HG02970 (cell line): ENCODE data around the gene SUGP2.
"Not testable (repeated sequence)": the region's sequence is repeated elsewhere in the genome, so short reads cannot be mapped to it uniquely, and the experiment has no call there.

ENCODE experiments used
- ATAC-seq: cut with Tn5 transposase; IDR thresholded peaks from one replicate; pipeline ENCODE4 v1.9.1; 2021; ENCODE audit warnings: mild to moderate bottlenecking, moderate library complexity, moderate number of reproducible peaks; ENCODE audit not compliant: unreplicated experiment, low FRiP score

Gene SUGP2

DNA sequence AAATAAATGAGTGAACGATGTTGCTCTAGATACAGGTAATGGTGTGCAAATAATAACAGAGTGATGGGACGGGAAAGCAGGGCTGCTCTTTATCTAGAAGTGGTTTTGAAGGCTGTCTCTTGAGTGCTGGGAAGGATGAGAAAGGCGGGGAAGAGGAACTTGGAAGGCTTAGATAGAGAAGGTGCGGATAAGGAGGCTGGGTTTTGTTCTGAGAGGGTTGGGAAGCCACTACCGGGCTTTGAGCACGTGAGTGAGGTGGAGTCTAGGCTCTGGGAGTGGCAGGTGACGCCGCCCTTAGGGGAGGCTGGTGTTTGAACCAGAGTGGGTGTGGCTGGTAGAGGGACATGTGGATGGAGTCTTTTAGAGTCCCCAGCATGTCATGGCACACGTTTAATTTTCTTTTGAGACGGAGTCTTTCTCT is 897 bp upstream of the SUGP2 start:
- no peak for ATAC-seq

DNA sequence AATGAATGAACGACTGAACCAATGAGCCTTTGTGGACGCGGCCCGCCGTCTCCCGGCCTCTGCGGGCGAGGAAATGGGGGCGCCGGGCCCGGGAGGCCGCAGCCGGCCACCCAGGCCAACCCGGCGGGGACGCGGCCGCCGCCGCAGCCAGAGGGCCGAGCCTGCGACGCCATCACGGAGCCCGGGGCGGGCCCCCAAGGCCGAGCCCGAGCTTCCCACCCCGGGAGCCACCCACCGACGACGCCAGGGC is 216 bp downstream of the SUGP2 start:
- ATAC-seq: no peak

DNA sequence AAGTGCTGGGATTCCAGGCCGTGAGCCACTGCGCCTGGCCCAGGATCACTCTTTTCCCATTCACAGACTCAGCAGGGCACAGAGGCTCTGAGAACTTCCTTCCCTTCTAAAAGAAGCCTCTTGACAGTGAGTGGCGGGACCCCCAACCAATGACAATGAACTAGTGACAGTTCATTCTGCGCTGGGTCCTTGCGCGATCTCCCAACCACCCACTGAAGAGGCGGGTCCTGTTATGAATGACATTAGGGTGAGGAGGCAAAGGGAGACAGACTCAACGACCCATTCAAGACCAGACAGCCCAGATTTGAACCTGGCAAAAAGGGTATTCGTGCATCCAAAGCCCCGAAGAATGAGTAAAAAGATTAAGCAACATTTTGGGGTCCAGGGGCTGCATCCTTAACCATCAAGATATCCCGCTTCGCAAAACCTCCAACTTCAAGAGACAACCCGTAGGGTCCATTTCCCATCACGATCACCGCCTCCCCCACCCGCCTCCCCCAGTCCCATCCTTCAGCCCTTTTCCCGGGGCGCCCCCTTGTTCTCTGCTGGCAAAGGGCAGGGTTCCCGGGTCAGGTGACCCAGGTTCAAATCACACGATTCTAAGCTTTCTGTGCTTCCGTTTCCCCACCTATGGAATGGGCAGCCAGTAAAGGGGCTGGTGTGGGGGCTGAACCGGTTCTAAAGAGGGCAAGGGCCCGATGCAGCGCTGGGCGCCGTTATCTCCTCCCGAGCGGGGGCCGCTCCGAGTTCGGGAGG is 719 bp downstream of the SUGP2 start:
- peak; percentile 2 for ATAC-seq

DNA sequence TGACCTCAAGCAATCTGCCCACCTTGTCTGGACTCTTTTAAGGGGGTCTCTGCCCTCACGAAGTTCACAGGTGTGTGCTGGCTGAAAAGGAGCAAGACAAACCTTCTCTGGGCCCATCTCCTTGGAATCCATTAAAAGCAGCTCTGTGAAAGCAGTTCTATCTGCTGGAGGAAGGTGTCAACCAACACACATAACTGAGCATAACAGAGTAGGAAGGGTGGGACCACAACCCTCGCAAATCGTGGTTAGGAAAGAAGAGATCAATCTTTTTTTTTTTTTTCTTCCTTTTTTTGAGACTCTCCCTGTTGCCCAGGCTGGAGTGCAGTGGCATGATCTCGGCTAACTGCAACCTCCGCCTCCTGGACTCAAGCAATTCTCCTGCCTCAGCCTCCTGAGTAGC is 1.4 kb downstream of the SUGP2 start:
- ATAC-seq: no peak

DNA sequence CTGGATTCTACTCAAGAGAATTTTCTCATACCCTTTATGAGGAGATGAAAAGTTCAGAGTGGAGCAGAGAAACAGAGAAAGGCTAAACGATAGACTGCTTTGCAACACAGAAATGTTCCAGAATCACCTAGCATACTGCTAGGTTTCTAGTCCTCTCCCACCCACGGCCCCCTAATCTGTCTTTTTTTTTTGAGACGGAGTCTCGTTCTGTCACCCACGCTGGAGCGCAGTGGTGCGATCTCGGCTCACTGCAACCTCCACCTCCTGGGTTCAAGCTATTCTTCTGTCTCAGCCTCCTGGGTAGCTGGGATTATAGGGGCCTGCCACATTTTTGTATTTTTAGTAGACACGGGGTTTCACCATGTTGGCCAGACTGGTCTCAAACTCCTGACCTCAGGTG is 4.8 kb downstream of the SUGP2 start:
- no peak for ATAC-seq

DNA sequence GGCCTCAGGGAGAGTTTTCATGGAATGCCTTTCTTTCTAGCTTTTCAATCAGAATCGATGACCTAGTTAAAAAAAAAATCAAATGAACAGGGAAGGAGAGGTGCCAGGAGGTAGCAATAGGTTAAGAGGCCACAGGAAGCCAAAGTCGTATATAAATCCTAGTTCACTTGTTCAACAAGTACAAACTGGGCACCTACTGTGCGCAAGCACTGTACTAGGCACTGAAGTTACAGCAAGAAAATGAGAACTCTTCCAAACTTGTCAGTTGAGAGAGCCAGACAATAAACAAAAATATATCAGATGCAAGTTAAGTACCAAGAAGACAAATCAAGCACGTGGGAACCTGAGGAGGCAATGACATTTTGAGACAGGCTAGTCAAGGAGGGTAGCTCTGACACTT is 6.1 kb downstream of the SUGP2 start:
- ATAC-seq: no peak

DNA sequence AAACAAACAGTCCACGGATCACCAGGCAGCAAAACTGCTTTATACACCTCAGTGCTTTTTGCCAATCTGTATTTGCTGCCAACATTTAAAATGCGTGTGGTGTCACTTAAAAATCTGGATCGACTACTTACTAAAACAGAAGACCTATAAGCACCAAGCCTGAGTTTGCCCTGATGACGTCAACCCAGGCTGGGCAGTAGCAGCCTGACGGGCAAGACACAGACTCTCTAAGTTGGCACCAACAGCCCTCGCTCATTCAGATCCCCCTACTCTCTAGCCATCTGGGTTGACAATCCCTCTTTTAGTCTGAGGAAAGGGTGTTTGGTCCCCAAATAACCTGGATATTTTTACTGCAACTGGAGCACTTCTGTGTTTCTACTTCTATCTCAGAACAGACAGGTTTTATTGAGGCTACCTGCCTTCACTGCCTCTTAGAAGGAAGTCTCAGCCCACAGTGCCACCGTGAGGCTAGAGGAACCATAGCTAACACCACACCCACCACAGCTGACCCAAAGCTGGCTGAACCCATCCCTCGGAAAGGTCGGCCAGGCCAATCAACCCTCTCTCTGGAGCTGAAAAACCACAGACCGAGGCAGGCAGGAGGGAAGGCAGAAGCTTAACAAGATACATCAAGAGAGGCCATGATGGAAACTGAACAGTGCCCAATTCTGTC is 6.9 kb downstream of the SUGP2 start:
- ATAC-seq: no peak

DNA sequence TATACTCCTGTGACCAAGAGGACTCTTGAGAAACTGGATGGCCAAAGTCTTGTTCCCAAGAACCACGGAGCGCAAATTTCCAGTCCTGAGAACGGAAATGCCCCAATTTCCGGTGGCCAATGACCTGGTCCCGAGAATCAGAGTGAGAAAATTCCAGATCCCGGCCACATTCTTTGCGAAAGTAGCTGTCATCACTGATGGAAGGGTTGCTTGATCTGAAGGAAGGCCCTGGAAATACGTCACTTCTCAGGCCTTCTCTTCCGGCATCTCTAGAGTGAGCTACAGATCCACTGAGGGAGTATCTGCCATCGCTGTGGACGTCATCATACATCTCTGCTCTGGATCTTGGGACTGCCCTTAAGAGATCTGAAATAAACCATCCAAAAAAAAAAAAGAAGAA is 7.5 kb downstream of the SUGP2 start:
- no peak for ATAC-seq

DNA sequence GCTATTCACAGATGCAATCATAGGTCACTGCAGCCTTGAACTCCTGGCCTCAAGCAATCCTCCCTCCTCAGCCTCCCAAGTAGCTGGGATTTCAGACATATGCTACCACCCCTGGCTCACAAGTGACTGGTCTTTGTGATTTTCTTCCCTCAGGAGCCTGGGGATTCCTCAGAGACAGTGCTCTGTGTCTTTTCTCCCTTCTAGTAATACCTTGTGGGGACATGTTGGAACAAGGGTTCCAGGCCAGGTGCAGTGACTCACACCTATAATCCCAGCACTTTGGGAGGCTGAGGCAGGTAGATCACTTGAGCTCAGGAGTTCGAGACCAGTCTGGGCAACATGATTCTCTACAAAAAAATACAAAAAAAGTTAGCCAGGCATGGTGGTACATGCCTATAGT is 9.9 kb downstream of the SUGP2 start:
- not testable (repeated sequence) for ATAC-seq

DNA sequence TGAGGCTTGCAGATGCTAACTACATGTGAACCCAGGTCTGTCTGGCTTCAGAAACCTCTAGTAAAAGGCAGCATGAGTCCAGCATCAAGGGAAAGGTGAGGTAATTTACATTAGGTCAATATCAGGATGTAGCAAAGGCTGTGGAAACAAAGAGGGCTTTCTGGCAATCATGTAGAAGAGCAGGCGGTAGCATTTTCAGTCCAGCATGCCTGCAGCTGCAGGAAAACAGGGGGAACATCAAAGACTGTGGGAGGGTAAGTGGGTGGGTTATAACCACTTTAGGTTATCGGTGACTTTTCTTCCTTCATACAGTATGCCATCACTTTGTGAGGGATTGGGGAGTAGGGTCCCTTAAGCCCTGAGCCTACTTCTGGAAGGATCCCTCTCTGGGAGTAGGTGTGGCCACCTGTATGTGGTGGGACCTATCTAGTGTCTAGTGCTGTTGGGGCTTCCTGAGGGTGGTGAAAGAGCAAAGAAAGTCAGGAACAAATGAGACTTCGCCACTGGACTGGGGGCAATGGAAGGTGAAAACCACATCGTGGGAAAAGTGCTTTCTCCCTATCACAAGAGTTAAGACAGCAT is 10.8 kb downstream of the SUGP2 start:
- no peak for ATAC-seq

DNA sequence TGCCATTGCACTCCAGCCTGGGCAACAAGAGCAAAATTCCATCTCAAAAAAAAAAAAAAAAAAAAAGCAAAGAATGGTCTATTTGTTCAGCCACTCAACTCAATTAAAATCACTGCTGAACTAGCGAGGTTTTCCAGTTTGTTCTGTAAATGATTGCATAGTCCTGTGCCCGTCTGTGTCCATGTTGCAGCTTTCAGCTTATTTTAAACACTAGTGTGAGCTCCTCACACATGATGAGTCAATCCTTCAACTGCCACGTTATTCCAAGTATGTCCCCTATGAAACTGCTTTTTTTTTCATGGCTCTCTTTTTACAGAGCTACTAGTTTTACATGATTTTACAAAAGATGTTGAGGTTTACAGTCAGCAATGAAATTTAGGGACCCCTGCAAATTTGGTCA is 12.2 kb downstream of the SUGP2 start:
- ATAC-seq: no peak

DNA sequence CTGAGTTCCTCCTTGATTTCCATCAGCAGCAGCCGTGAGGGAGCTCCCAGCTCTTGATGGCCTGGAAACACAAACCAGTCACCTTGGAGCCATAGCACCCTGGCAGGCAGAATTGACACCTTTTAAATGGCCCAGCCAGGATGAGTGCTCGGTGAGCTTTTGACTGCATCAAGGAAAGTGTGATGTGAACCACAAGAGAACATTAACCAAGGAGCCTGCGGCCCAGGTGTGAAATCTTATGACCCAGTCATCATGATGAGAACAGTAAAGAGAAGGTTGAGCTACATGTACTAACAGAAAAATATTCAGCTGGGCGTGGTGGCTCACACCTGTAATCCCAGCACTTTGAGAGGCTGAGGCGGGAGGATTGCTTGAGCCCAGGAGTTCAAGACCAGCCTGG is 22.8 kb downstream of the SUGP2 start:
- ATAC-seq: no peak

DNA sequence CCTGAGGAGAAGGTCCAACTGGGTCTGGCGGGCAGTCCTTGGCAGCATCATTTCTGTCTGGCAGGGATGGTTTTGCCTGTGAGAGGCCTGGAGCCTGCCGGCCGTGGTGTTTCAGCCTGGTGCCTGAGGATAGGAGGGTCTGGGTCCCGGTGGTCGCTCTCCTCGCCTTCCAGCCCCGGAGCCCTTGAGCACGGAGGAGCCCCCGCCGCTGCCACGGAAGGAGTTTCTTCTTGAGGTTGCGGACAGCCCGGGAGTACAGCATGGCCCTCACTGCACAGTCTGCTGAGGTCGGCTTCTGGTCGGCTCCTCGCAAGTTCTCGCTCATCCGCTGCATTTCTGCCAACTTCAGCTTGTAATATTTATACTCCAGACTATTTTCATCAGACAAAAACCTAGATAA is 23.4 kb downstream of the SUGP2 start:
- ATAC-seq: no peak

DNA sequence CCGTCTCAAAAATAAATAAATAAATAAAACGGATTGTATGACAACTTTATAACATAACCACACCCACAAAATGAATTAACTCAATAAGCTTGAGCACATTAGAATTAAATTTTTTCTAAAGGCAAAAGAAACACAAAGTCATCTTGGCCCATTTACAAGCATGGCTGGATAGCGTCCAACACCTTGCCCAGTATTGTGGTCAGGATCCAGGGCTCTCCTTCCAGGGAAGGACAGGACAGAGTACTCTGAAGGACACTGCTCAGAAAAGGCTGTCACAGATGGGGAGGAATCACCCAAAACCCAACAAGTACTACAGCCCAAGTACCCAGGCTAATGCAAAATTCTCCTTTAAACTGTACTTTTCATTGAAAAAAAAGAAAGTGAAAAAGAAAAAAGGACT is 27.1 kb downstream of the SUGP2 start:
- ATAC-seq: no peak

DNA sequence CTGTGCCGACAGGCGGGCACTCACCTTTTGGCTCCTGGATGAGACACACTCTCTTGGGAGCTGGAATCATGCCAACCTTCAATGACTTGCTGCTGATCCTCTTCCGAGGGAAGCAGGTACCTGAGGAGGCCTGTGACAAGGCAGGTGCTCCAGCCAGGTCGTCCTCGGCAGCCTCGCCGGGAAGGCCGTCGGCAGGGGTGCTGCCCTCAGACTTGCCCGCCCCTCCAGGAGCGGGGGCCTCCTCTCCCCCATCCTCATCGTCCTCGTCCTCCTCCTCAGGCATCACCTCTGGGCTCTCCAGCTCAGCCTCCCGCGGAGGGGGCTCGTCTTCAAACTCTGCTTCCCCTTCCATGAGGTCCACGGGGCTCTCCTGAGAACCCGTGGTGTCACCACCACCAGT is 29.2 kb downstream of the SUGP2 start:
- no peak for ATAC-seq

DNA sequence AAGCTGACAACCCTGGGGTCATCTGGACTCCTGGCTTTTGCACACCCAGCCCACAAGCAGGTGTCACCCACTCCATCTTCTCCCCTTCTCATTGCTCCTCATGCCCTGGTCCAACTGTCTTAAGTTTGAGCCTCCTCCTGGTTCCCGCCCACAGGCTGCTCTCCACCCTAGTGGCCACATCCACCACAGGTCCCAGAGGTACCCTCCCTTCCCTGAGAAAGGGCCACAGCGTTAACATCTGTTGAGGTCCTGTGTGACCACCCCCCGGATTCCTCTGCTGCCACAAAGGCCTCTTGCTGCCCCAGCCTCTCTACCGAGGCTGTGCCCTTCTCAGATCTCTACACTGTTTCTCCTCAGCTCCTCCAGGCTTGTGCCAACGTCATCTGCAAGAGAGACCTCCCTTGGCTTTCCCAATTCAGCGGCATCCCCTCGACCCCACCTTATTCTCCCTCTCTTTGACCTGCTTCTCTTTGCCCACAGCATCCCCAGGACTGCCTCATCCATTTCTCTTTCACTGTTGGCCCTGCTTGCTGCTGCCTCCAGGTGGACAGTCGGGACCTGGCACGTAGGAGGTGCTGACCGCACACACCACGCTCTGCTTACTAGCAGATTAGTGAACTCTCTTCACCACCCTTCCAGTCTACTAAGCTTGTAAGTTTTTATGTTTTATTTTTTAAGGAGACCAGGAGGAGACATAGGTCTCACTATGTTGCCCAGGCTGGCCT is 33.3 kb downstream of the SUGP2 start:
- ATAC-seq: no peak

DNA sequence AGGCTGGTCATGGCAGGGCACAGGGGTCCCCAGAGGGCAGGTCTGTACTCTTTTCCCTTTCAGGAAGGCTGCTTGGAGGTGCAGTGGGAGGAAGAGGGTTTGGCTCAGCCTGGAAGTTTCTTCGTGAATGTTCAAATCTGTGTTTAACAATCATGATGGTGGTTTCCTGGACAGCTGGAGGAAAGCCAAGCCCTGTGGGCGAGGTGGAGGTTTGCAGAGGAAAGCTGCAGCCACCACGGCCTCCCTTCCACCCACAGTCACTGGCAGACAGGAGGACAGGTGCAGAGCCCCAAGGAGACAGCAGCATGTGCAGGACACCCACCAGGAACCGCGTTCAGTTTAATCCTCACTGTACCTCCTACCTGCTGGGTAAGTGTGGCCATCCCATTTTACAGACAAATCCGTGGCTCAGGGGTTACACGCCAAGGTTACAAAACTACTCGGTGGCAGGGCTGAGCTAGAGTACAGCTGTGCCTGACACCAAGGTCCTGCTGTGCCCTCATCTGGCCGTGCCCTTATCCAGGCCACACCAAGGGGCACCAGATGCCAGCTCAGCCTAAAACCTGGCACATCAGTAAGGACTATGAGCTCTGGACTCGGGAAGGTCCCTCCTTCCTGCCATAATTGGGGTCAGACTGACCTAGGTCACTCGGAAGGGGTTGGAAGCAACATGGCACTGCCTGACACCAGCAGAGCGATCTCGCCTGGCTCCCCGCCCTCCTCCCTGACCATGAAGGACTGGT is 34.1 kb downstream of the SUGP2 start:
- ATAC-seq: no peak

DNA sequence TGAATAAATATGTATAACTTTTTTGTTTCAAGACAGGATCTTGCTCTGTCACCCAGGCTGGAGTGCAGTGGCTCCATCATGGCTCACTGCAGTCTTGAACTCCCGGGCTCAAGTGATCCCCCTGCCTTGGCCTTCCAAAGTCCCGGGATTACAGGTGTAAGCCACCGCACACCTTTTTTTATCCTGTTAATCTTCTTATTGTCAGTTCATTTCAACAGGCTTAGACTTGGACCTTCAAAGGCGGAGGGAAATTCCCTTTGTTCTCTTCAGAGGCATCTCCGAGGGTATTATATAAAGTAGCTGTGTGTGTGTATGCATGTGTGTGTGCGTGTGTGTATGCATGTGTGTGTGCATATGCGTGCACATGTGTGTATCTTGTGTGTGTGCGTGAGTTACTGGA is 35.0 kb downstream of the SUGP2 start:
- ATAC-seq: no peak

DNA sequence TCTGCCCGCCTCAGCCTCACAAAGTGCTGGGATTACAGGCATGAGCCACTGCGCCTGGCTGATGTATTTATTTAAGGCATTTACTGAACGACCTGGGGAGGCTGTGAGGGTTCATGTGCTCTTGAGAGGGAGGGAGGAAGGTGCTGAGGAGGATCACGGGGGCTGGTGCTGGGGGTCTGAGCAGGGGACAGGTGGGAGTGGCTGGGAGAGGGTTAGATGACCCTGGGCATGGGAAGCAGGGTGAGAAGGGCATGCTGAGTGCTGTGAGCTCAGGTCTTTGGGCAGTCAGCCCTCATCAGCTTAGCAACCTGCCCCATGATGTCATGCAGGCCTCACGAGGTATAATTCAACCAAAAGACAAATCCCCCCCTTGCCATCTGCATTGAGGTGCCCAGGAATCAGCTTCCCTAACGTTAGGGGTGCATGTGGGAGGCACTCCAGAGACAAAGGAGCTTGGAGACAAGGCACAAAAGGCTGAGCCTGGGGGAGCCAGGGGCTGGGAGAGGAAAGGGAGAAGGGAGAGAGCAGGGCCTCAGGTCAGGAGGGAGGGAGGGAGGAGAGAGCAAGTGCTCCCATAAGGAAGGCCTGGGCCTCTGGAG is 36.4 kb downstream of the SUGP2 start:
- no peak for ATAC-seq

DNA sequence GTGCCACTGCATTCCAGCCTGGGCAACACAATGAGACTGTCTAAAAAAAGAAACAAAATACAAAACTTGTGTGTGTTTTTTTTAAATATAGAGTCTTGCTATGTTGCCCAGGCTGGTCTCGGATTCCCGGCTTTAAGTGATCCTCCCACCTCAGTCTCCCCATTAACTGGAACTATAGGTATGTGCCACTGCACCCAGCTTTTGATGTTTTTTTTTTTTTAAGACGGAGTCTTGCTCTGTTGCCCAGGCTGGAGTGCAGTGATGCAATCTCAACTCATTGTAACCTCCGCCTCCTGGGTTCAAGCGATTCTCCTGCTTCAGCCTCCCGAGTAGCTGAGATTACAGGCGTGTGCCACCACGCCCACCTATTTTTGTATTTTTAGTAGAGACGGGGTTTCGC is 37.0 kb downstream of the SUGP2 start:
- ATAC-seq: no peak
